T-helper 17 cell (primary cell): Measurements from ENCODE around the gene KCNN1. TPM values are rescaled to one million over a fixed set of nuclear protein-coding genes. Genes with fewer than 3 reads are reported as not detected.
A peak's percentile ranks its signal among the peaks of the same experiment; 100 is the strongest.
"Not testable (repeated sequence)": the region's sequence is repeated elsewhere in the genome, so short reads cannot be mapped to it uniquely, and the experiment has no call there.

Experiments used
- ATAC-seq: fragments of 150-1000 bp; cut with Tn5 transposase; 2 replicates; pipeline ENCODE4 v1.10.0; 2021; ENCODE audit warnings: mild to moderate bottlenecking, moderate library complexity
- DNase-seq, 3 donors: peaks; one replicate each; pipeline versions ENCODE4 v3.0.0 to v3.0.0-alpha.2; 2020 to 2021
- H3K9me3 ChIP-seq: one replicate; pipeline ENCODE4 v1.7.0; 2013; ENCODE audit warnings: low read length, mild to moderate bottlenecking; ENCODE audit not compliant: control insufficient read depth, poor library complexity, severe bottlenecking
- H3K27ac Mint-ChIP-seq: one replicate; pipeline ENCODE4 v1.8.0; 2022; ENCODE audit warnings: mild to moderate bottlenecking, moderate library complexity, mixed read lengths
- H3K27me3 Mint-ChIP-seq: one replicate; pipeline ENCODE4 v1.8.0; 2022; ENCODE audit warnings: mixed read lengths
- H3K36me3 Mint-ChIP-seq: one replicate; pipeline ENCODE4 v1.8.0; 2022; ENCODE audit warnings: low read depth, mixed read lengths
- H3K4me1 Mint-ChIP-seq: one replicate; pipeline ENCODE4 v1.8.0; 2022; ENCODE audit warnings: mild to moderate bottlenecking, mixed read lengths
- H3K4me3 Mint-ChIP-seq: one replicate; pipeline ENCODE4 v1.8.0; 2022; ENCODE audit warnings: mild to moderate bottlenecking, moderate library complexity, mixed read lengths
- total RNA-seq, 4 donors: library from RNA in 2 of 4; stranded (reverse) in 2 of 4; gene quantifications; one replicate each; pipeline ENCODE4 v1.2.3 and lab custom pipeline; 2022 to 2026

KCNN1 gene
- total RNA-seq, 2 donors from 2014 or later: not detected

DNA sequence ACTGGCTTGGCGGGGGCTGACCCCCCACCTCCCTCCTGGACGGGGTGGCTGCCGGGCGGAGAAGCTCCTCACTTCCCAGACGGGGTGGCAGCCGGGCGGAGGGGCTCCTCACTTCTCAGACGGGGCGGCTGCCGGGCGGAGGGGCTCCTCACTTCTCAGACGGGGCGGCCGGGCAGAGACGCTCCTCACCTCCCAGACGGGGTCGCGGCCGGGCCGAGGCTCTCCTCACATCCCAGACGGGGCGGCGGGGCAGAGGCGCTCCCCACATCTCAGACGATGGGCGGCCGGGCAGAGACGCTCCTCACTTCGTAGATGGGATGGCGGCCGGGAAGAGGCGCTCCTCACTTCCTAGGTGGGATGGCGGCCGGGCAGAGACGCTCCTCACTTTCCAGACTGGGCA is 38.8 kb downstream of the KCNN1 start:
- not testable (repeated sequence) for H3K27me3 Mint-ChIP-seq, ATAC-seq, H3K4me3 Mint-ChIP-seq, H3K36me3 Mint-ChIP-seq, H3K9me3 ChIP-seq, DNase-seq
- Mint-ChIP-seq H3K27ac (peak overlapping the region; percentile 99), H3K4me1 (peaks cover 21% of the 10 kb centered on the region)

DNA sequence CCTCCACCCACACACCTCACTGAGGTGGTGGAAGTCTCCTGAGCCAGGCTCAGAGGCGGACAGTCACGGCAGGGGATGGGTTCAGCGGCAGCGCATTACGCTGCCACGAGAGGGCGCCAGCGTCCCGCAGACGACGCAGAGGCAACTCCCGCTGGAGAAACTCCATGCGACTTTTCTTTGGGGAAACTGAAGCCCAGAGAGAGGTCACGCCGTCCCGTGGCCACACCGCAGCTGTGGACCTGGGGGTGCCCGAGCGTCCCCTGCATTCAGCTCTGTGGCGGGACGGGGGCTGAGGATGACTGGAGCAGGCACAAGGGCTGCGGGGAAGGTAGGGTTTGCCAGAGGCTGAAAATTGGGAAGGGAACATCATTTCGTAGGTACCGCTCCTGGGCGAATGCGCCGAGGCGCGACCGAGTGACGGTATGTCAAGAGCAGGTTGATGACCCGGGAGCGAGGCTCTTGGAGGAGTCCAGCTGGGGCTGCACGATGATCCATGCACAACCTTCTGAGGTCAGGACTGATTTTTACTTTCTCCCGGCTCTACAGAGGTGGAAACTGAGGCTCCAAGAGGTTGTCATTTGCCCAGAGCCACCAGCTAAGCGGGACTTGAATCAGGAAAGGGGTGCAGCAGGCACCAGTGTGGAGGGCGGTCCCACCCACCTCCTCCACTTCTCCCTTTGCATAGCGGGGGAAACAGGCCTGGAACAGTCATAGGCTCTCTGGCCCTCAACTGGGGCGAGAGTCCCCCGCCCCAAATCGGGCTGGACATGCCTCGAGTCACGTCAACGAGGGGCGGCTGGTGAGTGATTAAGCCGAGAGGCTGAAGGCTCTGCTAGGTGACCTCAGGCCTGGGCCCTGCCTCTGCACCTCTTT is 40.4 kb downstream of the KCNN1 start:
- H3K4me3 Mint-ChIP-seq: peak overlapping the region; percentile 97
- H3K27ac Mint-ChIP-seq: peak overlapping the region; percentile 99
- DNase-seq: peak; percentile 72 to 81 (median 77)
- H3K9me3 ChIP-seq: no peaks in the 10 kb centered on the region
- H3K27me3 Mint-ChIP-seq: no peaks in the 10 kb centered on the region
- peaks cover 2% of the 10 kb centered on the region for H3K36me3 Mint-ChIP-seq
- peaks cover 22% of the 10 kb centered on the region for H3K4me1 Mint-ChIP-seq
- peak; percentile 69 for ATAC-seq

DNA sequence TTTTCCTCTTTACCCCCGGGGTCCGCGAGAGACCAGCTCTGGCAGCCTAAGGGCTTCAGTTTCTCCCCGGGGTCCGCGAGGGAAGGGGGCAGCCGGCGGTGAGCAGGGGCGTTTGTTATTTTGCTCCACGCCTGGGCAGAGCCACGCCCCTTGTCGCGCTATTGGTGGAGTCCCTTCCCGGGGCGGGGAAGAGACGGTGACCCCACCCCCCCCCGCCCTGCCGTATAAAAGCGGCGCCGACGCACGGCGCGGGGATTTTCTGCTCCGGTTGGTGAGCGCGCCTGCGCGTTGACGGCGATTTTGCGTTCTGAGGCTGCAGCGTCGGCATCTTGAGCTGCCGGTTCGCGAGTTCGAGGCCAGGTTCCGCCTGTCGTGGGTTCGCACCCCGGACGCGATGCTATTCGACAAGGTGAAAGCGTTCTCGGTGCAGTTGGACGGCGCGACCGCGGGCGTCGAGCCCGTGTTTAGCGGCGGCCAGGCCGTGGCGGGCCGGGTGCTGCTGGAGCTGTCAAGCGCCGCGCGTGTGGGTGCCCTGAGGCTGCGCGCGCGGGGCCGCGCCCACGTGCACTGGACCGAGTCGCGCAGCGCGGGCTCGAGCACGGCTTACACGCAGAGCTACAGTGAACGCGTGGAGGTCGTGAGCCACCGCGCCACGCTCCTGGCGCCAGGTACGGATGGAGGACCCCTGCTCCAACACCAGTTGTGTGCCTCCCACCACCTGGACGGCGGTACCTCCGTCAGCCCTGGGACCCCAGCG is 41.2 kb downstream of the KCNN1 start, which contains the start of gene ARRDC2:
Gene ARRDC2 (plus strand): TSS at position 254 of the 757 bp plus-strand sequence. CDS start 141 bp downstream, at position 395.
- Mint-ChIP-seq H3K27ac (peak within 1 kb of the TSS; percentile 99), H3K36me3 (peaks cover 2% of the 10 kb centered on the region), H3K4me3 (peak within 1 kb of the TSS; percentile 97), H3K4me1 (peaks cover 21% of the 10 kb centered on the region), H3K27me3 (no peaks in the 10 kb centered on the region)
- DNase-seq (peak; percentile 79 to 86 (median 84)), ATAC-seq (peak; percentile 81)
- H3K9me3 ChIP-seq: no peaks in the 10 kb centered on the region

DNA sequence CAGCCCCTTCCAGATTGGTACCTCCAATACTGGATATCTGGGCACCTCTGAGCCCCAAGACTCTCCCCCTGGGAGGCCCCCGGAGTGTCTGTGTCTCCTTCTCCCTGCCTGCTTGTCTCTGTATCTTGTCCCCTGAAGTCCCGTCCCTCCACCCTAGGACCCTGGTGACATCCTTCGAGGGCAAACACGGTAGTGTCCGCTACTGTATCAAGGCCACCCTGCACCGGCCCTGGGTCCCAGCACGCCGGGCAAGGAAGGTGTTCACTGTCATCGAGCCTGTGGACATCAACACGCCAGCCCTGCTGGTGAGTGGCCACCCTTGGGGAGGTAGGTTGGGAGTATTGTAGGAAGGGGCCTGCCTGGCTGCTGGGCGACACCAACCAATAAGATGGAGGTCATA is 41.9 kb downstream of the KCNN1 start:
- Mint-ChIP-seq H3K4me1 (peaks cover 28% of the 10 kb centered on the region), H3K4me3 (peak overlapping the region; percentile 85), H3K27me3 (no peaks in the 10 kb centered on the region), H3K27ac (peak overlapping the region; percentile 99), H3K36me3 (peaks cover 4% of the 10 kb centered on the region)
- DNase-seq: no peak
- ATAC-seq: no peak
- no peaks in the 10 kb centered on the region for H3K9me3 ChIP-seq

DNA sequence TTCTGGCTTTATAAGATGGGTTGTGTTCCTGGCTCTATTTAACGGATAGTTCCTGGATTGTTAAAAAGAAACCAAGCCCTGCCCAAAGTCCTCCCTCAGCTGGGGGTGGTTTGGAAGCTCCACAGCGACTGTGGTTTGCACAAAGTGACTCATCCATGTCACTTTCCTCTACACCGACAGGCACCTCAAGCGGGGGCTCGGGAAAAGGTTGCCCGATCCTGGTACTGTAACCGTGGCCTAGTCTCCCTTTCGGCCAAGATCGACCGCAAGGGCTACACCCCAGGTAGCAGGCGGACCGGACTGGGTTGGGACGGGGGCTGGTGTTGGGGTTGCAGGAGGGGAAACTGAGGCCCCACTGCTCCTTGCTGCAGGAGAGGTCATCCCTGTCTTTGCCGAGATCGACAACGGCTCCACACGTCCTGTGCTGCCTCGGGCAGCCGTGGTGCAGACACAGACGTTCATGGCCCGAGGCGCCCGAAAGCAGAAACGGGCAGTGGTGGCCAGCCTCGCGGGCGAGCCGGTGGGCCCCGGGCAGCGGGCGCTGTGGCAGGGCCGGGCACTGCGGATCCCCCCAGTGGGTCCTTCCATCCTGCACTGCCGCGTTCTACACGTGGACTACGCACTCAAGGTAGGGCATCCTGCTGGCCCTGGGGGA is 42.6 kb downstream of the KCNN1 start:
- Mint-ChIP-seq H3K27ac (peak overlapping the region; percentile 99), H3K4me1 (peaks cover 35% of the 10 kb centered on the region), H3K4me3 (peak overlapping the region; percentile 85), H3K36me3 (peaks cover 5% of the 10 kb centered on the region), H3K27me3 (no peaks in the 10 kb centered on the region)
- ATAC-seq (no peak), DNase-seq (no peak)
- H3K9me3 ChIP-seq: no peaks in the 10 kb centered on the region

DNA sequence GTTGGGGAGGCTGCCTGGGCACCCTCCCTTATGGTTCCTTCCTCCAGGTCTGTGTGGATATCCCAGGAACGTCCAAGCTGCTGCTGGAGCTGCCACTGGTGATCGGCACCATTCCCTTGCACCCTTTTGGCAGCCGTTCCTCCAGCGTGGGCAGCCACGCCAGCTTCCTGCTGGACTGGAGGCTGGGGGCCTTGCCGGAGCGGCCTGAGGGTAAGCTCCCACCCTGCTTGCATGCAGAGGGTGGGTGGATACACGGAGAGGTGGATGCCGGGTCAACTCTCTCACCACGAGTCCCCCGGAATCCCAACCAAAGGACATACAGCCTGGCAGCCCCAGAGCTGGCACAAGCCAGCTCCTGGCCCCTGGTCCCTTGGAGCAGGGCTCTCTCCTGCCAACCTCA is 43.2 kb downstream of the KCNN1 start:
- no peak for ATAC-seq
- Mint-ChIP-seq H3K4me3 (no peak overlapping the region), H3K36me3 (peaks cover 8% of the 10 kb centered on the region), H3K27ac (peak overlapping the region; percentile 91), H3K4me1 (peaks cover 41% of the 10 kb centered on the region), H3K27me3 (no peaks in the 10 kb centered on the region)
- no peaks in the 10 kb centered on the region for H3K9me3 ChIP-seq
- no peak for DNase-seq

DNA sequence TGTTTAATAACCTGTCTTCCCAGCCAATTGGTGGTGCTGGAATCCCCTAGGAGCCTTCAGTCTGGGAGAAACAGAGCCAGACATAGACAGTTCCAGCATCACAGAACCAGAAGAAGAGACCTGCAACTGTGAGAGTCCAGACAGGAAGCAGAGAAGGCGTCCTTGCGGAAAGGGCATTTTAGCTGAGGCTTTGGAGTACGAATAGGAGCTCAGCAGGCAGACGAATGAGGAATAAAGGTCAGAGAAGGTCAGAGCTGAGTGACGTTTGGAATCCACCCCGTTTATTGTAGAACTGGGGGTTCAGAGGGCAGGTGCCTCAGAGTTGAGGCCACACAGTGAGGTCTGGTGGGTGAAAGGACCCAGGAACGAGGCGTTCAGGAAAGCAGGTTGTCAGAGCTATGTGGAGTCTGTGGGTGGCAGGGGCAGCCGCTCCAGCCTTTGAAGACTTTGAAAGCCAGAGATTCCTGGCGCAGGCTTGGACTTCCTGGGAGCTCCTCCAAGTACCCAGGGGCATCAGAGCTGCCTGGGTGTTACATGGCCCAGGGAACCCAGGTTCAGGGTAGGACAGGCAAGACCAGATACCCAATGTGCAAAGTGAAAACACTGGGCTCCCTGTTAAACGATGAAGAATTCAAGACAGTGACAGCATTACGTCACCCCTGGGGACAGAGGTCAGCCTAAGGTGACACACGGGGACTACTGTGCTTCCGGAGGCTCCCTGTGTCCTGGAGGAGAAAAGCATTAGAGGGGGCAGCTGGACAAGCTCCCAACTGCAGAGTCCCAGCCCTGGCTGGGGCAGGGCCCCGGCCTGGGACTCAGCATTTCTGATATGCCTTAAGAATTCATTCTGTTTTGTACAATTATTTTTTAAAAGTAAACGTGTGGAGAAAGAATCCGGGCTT is 46.6 kb downstream of the KCNN1 start:
- H3K9me3 ChIP-seq: no peaks in the 10 kb centered on the region
- no peak for DNase-seq
- H3K27ac Mint-ChIP-seq: peak overlapping the region; percentile 97
- peak overlapping the region; percentile 75 for H3K4me3 Mint-ChIP-seq
- no peaks in the 10 kb centered on the region for H3K27me3 Mint-ChIP-seq
- peak; percentile 29 for ATAC-seq
- H3K36me3 Mint-ChIP-seq: peaks cover 7% of the 10 kb centered on the region
- H3K4me1 Mint-ChIP-seq: peaks cover 51% of the 10 kb centered on the region

DNA sequence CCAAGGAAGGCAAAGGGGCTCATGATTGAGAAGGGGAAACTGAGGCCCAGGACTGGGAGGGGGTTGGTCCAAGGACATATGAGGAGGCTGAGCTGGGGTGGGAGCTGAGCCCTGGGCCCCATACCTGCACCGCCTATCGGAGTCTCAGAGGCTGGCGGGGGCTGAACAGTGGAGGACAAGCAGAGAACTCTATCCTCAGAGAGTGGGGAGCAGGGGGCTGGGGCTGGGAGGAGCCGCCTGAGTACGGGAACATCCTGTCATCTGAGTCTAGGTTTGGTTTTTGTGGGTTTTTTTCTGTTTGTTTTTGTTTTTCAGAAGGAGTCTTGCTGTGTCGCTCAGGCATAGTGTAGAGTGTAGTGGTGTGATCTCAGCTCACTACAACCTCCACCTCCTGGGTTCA is 47.3 kb downstream of the KCNN1 start:
- peak overlapping the region; percentile 75 for H3K4me3 Mint-ChIP-seq
- H3K36me3 Mint-ChIP-seq: peaks cover 7% of the 10 kb centered on the region
- peak in 2 of 3 donors; percentile 36 to 51 for DNase-seq
- H3K27me3 Mint-ChIP-seq: no peaks in the 10 kb centered on the region
- peak; percentile 83 for ATAC-seq
- H3K4me1 Mint-ChIP-seq: peaks cover 49% of the 10 kb centered on the region
- no peaks in the 10 kb centered on the region for H3K9me3 ChIP-seq
- H3K27ac Mint-ChIP-seq: peak overlapping the region; percentile 97

DNA sequence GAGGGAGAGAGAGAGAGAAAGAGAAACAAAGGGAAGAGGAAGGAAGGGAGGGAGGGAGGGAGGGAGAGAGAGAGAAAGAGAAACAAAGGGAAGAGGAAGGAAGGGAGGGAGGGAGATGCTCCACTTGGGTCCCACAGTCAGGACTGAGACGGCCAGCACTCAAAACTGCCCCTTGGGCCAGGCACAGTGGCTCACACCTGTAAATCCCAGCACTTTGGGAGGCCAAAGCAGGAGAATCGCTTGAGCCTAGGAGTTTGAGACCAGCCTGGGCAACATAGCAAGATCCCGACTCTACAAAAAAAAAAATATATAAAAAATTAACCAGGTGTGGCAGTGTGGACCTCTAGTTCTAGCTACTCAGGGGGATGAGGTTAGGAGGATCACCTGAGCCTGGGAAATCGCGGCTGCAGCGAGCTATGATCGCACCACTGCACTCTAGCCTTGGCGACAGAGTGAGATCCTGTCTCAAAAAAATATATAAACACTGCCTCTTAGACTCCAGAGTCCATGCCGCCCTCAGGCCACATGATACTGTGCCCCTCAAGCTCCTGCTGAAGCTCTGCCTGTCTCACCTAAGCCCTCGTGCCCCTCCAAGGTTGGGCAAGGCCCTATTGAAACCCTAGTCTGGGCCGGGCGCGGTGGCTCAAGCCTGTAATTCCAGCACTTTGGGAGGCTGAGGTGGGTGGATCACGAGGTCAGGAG is 49.5 kb downstream of the KCNN1 start:
- no peaks in the 10 kb centered on the region for H3K27me3 Mint-ChIP-seq
- H3K9me3 ChIP-seq: no peaks in the 10 kb centered on the region
- no peak for ATAC-seq
- H3K27ac Mint-ChIP-seq: peak overlapping the region; percentile 97
- peaks cover 7% of the 10 kb centered on the region for H3K36me3 Mint-ChIP-seq
- H3K4me1 Mint-ChIP-seq: peaks cover 59% of the 10 kb centered on the region
- no peak for DNase-seq
- H3K4me3 Mint-ChIP-seq: peak overlapping the region; percentile 77

DNA sequence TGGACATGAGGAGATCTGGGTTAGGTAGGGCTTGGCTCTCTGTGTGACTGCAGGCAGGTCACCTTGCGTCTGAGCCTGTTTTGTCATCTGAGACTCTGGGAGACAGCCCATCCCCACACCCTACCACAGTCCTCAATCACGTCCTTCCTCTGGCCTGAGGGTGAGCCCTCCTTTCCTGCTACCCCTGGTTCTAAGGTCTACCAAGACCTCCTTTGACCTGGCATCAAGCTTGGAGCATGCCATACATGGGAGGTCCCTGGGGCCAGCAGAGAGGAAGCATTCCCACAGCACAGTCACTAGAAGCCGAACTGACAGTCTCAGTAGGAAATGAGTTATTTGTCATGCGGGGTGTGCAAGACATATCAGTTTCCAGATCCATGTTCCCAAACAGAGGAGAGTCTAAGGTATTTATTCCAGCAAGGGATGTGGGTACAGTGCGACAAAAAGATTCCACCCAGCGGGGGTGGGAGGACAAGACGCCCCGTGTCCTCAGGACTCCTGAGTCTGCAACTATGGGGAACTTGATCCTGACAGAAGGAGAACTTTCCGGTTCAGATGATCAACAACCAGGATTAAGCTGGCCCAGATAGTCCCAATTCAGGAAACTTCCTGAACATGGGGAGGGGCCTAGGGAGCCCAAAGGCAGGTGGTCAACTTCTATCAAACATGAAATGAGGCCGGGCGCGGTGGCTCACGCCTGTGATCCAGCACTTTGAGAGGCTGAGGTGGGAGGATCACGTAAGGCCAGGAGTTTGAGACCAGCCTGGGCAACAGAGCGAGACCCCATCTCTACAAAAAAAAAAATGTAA is 50.6 kb downstream of the KCNN1 start:
- H3K27ac Mint-ChIP-seq: peak overlapping the region; percentile 97
- H3K4me1 Mint-ChIP-seq: peaks cover 65% of the 10 kb centered on the region
- DNase-seq (no peak), ATAC-seq (no peak)
- no peaks in the 10 kb centered on the region for H3K9me3 ChIP-seq
- peaks cover 8% of the 10 kb centered on the region for H3K36me3 Mint-ChIP-seq
- no peaks in the 10 kb centered on the region for H3K27me3 Mint-ChIP-seq
- no peak overlapping the region for H3K4me3 Mint-ChIP-seq
